Omental fat pad (tissue), 4 donors: ENCODE measurements around the gene EFNA4. TPM values are rescaled to one million over a fixed set of nuclear protein-coding genes. Genes with fewer than 3 reads are reported as not detected.

ENCODE experiments used
- ATAC-seq: fragments of 150-250 bp; one replicate; pipeline ENCODE4 v1.9.1; 2016; ENCODE audit warnings: mild to moderate bottlenecking, moderate library complexity; ENCODE audit not compliant: low FRiP score
- DNase-seq: peaks from one replicate; pipeline ENCODE4 v3.0.0-alpha.2; 2019; ENCODE audit warnings: low spot score
- CTCF ChIP-seq, 3 donors: fragments of 450-650 bp; IDR thresholded peaks; one replicate each; pipeline ENCODE4 v1.5.1; 2016 to 2017; ENCODE audit warnings: antibody characterized with exemption in 3 of 3, mild to moderate bottlenecking in 3 of 3, moderate library complexity in 2 of 3
- total RNA-seq, 4 donors: library from RNA; depleted of rRNA; stranded (reverse); fragments of >200 nt; gene quantifications; one replicate each; pipeline ENCODE4 v1.1.0, GENCODE V29; 2016

The EFNA4 gene
- 1 to 10 TPM; 1.7 to 5.0 (median 4.4) TPM for total RNA-seq

- ATAC-seq (peak; percentile 84), DNase-seq (no peak)
- no peak for TF ChIP-seq CTCF (IDR thresholded peaks at IDR 0.05)
Measured at GRCh38 chr1:155063550-155064110, at the start of gene EFNA4. TSS of gene EFNA4 (plus strand) at chr1:155063740. CDS start at chr1:155063824, 84 bp downstream.

- no peak for ATAC-seq
- DNase-seq: no peak
- TF ChIP-seq CTCF (IDR thresholded peaks at IDR 0.05): no peak
Measured at GRCh38 chr1:155014709-155015508, 48.6 kb upstream of the EFNA4 start.

- ATAC-seq: no peak
- no peak for DNase-seq
- no peak for TF ChIP-seq CTCF (IDR thresholded peaks at IDR 0.05)
Measured at GRCh38 chr1:155015527-155016230, 47.9 kb upstream of the EFNA4 start.

- DNase-seq (no peak), ATAC-seq (no peak)
- TF ChIP-seq CTCF (IDR thresholded peaks at IDR 0.05): no peak
Measured at GRCh38 chr1:155016231-155016831, 47.2 kb upstream of the EFNA4 start.

GRCh38 chr1:155017041-155017945, 46.2 kb upstream of the EFNA4 start:
- peak; percentile 91 for DNase-seq
- ATAC-seq: peak; percentile 93
- TF ChIP-seq CTCF (IDR thresholded peaks at IDR 0.05): peak in 2 of 3 donors; percentile 79 to 98

GRCh38 chr1:155017946-155018316, 45.6 kb upstream of the EFNA4 start:
- no peak for TF ChIP-seq CTCF (IDR thresholded peaks at IDR 0.05)
- no peak for DNase-seq
- no peak for ATAC-seq
